Measurements from ENCODE around the gene HDGF.
A peak's percentile ranks its signal among the peaks of the same experiment; 100 is the strongest.

The HDGF gene

DNA sequence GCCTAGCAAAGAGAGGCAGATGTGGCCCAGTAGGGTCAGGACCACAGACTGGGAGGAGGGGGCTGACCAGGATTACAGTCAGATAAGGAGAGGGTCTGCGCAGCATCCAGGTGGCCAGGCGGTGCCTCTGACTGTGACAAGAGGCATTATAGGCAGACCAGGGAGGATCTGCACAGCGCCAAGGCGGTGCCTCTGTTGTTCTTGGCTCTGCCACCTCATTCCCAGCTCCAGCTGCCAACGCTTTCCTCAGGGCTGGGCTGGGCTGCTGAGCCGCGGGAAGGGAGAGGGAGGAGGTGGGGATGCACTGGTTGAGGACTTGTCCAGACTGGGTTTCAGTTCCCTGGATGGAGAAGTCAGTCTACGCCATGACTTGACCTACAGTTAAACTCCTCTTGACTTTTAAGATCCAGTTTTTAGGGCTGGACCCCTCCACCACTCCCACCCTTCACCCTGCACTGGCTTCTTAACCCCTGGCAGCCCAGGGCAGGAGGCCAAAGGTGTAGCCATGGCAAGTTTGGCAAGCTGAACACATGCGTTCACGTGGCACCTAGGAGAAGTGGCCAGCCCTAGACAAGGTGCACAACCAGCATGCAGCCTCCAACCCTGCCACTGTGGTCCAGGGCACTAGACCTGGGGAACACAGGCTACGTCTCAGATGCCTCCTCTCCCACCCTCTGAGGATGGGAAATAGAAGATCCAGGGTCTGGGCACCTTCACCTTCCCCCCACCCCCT, 41.6 kb downstream of the HDGF start:
- peaks cover 10% of the 10 kb centered on the region for H3K4me1 Mint-ChIP-seq
- no peaks in the 10 kb centered on the region for H3K27me3 Mint-ChIP-seq
- H3K27ac Mint-ChIP-seq, result peak overlapping the region; percentile 36
- H3K9me3 Mint-ChIP-seq, result no peaks in the 10 kb centered on the region
- H3K36me3 Mint-ChIP-seq, result peaks cover 2% of the 10 kb centered on the region
- no peak overlapping the region for H3K4me3 Mint-ChIP-seq
- no peak for DNase-seq (ENCODE audit: low spot score in 2 of 2)
- no peak for ATAC-seq (ENCODE audit: low read depth)

DNA sequence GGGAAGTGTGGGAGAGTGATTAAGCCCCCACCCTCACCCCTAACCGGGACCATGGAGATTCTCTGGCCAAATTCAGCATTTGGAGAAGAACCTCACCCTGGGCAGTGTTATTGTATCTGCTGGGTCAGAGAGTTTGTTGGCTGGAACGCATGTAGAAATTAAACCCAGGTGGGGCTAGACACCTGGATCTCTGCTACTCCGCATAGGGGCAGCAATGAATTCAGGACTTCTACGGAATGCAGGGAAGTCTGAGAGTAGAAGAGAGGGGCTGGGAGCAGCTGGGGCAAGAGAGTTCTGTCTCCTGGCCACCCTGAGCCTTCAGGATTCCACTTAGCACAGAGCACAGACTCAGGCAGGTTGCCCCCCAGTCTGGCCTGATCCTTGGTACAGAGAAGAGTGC, 42.4 kb downstream of the HDGF start:
- DNase-seq (ENCODE audit: low spot score in 2 of 2), result no peak
- no peaks in the 10 kb centered on the region for H3K9me3 Mint-ChIP-seq
- H3K36me3 Mint-ChIP-seq, result no peaks in the 10 kb centered on the region
- no peak overlapping the region for H3K4me3 Mint-ChIP-seq
- H3K27me3 Mint-ChIP-seq, result peaks cover 4% of the 10 kb centered on the region
- ATAC-seq (ENCODE audit: low read depth), result no peak
- peaks cover 15% of the 10 kb centered on the region for H3K4me1 Mint-ChIP-seq
- peak overlapping the region; percentile 36 for H3K27ac Mint-ChIP-seq

DNA sequence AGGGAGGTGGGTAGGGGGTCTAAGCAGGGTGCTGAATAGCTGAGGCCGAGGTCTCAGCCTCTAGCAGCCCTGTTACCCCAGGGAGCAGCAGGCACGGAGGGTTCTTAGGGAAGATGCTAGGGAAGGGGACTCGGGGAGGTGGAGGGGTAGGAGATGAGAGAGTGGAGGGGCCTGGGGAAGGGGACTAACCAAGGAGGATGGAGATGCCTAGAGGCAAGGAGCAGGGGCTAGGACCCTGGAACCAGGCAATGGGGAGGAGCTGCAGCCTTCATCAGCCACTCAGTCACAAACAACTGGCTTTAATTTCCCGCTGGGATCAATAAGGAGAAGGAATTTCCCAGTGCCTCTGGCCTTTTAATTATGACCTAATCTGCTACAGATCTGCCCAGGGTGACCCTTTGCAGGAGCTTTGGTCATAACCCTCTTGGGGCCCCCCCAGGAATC, 43.2 kb downstream of the HDGF start:
- Mint-ChIP-seq H3K27me3 (peaks cover 8% of the 10 kb centered on the region), H3K27ac (no peak overlapping the region), H3K4me3 (no peak overlapping the region), H3K4me1 (peaks cover 15% of the 10 kb centered on the region), H3K36me3 (no peaks in the 10 kb centered on the region), H3K9me3 (no peaks in the 10 kb centered on the region)
- DNase-seq (ENCODE audit: low spot score in 2 of 2) (no peak), ATAC-seq (ENCODE audit: low read depth) (no peak)

DNA sequence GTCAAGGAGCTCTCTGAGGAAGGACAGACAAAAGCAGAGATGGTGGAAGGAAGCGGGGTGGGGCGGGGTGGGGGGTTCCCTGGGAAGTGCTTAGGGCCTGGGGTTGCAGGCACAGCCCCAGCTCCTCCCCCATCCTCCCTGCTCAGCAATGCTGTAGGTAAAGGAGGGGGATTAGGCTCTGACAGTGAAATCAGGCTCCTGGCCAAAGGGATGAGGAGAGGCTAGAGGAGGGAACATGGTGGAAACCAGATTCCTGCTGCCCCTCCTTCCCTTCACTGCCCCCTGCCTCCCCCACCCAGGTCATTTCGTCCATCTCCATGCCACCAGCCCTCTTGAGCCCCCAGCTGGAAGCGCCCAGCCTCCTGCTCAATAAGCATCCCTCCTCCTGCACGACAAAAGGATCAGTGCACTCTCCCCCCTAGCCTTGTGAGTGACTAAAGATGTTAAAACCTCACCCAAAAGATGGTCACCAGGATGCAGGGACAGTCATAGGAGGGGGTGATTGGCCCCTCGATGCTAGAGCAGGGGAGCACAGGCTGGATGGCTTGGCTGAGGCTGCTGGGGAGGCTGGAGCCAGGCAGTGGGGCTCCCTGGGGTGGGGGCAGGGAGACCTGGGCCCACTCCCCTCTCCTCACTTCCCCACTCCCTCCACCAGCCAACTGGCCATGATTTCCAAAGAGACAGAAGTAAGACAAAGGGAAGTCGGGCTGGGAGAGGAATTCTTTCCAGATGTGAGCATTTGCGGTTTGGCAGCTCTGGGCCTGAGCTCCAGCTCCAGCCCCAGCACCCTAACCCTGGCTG, 43.9 kb downstream of the HDGF start:
- Mint-ChIP-seq H3K4me3 (no peak overlapping the region), H3K27me3 (peaks cover 10% of the 10 kb centered on the region), H3K27ac (no peak overlapping the region), H3K36me3 (no peaks in the 10 kb centered on the region), H3K9me3 (no peaks in the 10 kb centered on the region), H3K4me1 (peaks cover 15% of the 10 kb centered on the region)
- no peak for DNase-seq (ENCODE audit: low spot score in 2 of 2)
- ATAC-seq (ENCODE audit: low read depth), result no peak

DNA sequence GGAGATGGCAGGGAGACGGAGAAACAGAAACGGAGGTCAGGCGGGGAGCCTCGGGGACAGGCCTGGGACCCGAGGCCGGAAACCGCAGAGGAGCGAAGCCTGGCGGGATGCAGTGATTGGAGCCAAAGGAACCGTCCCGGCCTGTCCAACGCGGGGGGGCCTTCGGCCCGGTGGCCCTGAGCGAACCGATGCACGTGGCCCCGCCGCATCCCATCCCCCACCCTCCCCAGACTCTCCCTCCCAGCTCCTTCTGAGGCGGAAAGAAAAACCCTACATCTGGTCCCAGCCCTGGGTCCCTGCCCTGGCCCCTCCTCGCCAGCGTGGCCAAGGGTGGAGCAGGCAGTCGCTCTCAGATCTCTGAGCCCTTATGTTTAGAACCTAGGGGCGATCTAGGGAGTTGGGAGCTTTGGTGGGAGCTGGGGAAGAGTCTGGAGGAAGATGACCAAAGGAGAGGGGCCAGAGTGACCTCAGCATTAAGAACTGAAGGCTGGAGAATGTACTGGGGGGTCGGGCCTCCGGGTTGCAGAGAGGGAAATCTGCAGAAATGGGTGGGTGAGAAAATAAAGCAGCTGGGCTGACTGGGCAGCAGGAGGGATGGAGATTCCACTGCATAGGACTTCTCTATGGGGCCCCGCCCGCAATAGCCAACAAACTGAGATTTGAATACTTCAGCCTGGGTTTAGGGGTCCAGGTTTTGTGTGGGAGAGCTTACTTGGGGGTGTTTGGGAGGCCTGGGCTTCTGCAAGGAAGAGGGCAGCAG, 44.6 kb downstream of the HDGF start:
- Mint-ChIP-seq H3K36me3 (no peaks in the 10 kb centered on the region), H3K9me3 (no peaks in the 10 kb centered on the region), H3K27me3 (peaks cover 10% of the 10 kb centered on the region), H3K4me1 (peaks cover 15% of the 10 kb centered on the region), H3K27ac (peak overlapping the region; percentile 67), H3K4me3 (peak overlapping the region; percentile 93)
- DNase-seq (ENCODE audit: low spot score in 2 of 2), result no peak
- ATAC-seq (ENCODE audit: low read depth), result peak; percentile 8

DNA sequence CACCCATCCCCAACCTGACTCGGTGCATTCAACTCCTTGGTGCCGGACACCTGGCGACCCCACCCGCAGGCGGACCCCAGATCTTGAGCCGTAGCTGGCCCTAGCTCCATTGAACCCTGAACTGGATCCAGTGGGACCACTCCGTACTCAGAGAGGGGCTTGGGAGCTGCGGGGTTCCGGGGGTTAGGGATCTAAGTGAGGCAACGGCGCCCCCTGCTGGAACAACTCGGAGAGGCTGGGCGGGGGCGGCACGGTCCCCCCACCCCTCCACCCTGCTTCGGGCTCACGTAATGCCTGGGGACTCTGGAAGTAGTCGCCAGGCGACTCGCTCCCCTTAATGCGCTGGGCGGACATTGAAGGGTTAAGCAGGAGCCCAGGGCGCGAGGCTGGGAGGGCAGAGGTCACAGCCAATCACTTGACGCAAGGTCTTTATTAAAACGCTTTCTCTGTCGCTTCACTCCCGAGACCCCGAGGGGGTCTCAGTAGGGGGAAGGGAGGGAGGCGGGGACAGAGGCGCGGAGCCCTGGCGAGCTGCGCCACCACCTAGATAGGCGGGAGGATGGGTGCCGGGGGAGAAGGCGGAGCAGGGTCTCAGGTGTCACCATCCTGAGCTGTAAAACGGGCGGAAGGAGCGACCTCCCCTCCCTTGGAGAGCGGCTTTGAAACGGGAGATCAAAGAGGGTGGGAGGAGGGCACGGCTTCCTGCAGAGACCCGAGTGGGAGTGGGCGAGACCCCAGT, 45.4 kb downstream of the HDGF start:
- Mint-ChIP-seq H3K27me3 (peaks cover 14% of the 10 kb centered on the region), H3K9me3 (no peaks in the 10 kb centered on the region)

DNA sequence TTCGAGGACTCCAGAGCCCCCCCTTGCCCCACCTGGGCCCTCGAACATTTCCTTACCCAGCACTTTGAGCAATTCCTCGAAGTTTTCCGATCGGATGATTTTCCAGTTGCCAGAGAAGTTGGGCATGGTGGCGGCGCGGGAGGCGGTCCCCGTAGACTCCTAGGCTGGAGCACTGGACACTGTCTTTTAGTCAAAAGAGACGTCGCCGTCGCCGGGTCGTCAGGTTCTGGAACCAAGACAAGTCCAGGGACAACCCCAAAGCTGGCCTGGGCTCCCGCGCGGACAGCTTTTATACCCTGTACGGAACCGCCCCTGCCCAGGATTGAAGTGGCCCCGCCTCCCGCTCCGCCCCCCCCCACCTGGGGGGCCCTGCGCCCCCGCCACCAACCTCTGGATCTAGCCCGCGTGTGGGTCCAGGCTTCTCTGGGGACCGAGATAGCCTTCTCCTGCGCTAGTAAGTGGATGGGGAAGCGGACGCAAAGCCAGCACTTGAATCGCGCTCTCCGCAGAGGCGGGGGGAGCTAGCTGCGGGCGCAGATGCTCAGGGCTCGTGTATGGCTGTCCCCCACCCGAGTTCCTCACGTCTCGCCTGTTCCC, 46.1 kb downstream of the HDGF start, which contains the start of gene CRABP2:
TSS of gene CRABP2 (minus strand) at position 263 of the 597 bp plus-strand sequence. CDS start at position 126, 137 bp downstream.
- Mint-ChIP-seq H3K9me3 (no peaks in the 10 kb centered on the region), H3K36me3 (no peaks in the 10 kb centered on the region), H3K4me1 (peaks cover 15% of the 10 kb centered on the region), H3K27ac (peak within 1 kb of the TSS; percentile 67), H3K27me3 (peaks cover 17% of the 10 kb centered on the region), H3K4me3 (peak within 1 kb of the TSS; percentile 93)
- peak; percentile 59 for ATAC-seq (ENCODE audit: low read depth)
- DNase-seq (ENCODE audit: low spot score in 2 of 2), result no peak

More for the DNA sequence above, 45.4 kb downstream of the HDGF start:
- ATAC-seq (ENCODE audit: low read depth) (peak; percentile 78), DNase-seq (ENCODE audit: low spot score in 2 of 2) (peak; percentile 63 to 68)
- Mint-ChIP-seq H3K27ac (peak overlapping the region; percentile 67), H3K4me3 (peak overlapping the region; percentile 93), H3K36me3 (no peaks in the 10 kb centered on the region), H3K4me1 (peaks cover 15% of the 10 kb centered on the region)

DNA sequence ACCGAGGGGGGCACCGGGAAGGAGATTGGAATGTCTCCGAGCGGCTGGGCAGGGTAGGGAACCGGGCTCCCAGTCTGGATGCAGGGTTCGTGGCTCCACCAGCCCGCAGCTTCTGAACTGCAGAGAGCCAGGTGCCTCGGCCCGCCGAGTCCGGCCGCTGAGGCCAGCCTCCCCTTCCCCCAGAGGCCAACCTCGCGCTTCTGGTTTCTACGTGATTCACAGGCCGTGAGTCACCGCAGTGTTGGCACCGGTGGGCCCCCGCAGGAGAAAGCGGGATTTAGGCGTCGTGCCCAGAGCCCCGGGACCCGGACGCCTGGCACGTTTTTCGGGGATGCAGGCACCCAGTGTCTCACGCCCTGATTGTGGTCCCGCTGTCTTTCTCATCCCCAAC, 46.5 kb downstream of the HDGF start:
- no peak overlapping the region for H3K27ac Mint-ChIP-seq
- H3K4me3 Mint-ChIP-seq, result peak overlapping the region; percentile 93
- peaks cover 15% of the 10 kb centered on the region for H3K4me1 Mint-ChIP-seq
- DNase-seq (ENCODE audit: low spot score in 2 of 2), result no peak
- no peaks in the 10 kb centered on the region for H3K9me3 Mint-ChIP-seq
- no peak for ATAC-seq (ENCODE audit: low read depth)
- H3K27me3 Mint-ChIP-seq, result peaks cover 17% of the 10 kb centered on the region
- no peaks in the 10 kb centered on the region for H3K36me3 Mint-ChIP-seq

DNA sequence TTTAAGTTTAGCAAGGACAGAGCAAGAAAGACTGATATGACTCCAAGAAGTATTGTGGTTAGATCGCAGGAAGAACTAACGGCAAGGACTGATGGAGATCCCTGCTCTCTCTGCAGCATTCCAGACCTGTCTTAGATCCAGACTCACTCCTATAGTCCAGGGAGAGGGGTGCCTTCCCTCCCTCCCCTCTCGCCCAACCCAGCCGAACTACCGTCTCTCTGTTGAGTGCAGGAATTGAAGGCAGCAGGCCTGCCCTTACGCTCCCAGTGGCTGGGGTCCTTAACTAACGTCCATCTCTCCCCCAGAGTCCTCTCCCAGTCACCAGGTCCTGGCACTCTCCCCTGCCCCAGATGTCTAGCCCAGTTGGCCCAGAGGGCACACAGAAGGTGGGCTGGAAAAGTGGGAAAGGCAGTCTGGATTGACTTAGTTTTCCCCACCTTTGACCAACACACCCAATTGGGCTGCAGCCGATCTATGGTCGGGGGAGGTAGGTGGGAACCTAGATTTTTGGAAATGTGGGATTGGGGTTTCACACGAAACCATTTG, 47.2 kb downstream of the HDGF start:
- peaks cover 15% of the 10 kb centered on the region for H3K4me1 Mint-ChIP-seq
- no peak overlapping the region for H3K27ac Mint-ChIP-seq
- DNase-seq (ENCODE audit: low spot score in 2 of 2) (no peak), ATAC-seq (ENCODE audit: low read depth) (no peak)
- H3K27me3 Mint-ChIP-seq, result peaks cover 21% of the 10 kb centered on the region
- peak overlapping the region; percentile 32 for H3K4me3 Mint-ChIP-seq
- no peaks in the 10 kb centered on the region for H3K9me3 Mint-ChIP-seq
- H3K36me3 Mint-ChIP-seq, result no peaks in the 10 kb centered on the region

DNA sequence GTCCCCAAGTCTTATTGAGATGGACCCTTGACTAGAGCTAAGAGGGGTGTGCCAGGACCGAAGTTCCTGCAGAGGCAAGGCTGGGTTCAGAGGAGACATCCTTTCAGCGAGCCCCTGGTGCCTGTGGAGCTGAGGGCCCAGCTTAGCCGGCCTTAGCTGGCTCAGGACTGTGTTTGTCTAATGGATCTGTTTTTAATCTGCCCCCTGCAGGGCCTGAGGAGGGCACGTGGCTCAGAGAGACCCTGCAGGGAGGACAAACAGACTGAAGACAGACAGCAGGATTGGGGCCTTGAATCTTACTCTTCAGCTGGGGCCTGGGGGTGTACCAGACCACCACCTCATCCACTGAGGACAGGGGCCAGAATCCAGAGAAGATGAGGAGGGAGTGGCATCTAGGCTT, 47.7 kb downstream of the HDGF start:
- no peak overlapping the region for H3K27ac Mint-ChIP-seq
- H3K27me3 Mint-ChIP-seq, result peaks cover 26% of the 10 kb centered on the region
- H3K4me3 Mint-ChIP-seq, result peak overlapping the region; percentile 21
- H3K36me3 Mint-ChIP-seq, result peaks cover 4% of the 10 kb centered on the region
- H3K4me1 Mint-ChIP-seq, result peaks cover 15% of the 10 kb centered on the region
- DNase-seq (ENCODE audit: low spot score in 2 of 2) (no peak), ATAC-seq (ENCODE audit: low read depth) (no peak)
- H3K9me3 Mint-ChIP-seq, result no peaks in the 10 kb centered on the region

DNA sequence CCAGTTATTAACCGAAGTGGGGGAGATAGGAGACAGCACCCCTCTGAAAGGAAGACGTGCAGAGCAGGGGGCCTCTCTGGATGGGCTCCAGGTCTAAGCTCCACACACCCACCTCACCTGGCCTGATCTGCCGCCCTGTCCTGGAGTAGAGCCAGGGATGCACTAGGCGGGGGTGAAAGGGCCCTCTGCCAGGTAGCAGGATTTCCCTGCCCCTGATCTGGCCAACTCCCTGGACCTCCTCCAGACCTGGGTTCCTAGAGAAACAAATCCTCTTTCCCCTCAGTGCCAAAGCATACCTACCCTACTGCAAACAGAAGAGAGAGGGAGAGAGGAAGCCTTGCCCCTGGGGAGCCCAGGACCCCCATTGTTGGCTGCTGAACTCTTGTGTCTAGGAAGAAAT, 48.1 kb downstream of the HDGF start:
- Mint-ChIP-seq H3K27me3 (peaks cover 27% of the 10 kb centered on the region), H3K27ac (no peak overlapping the region), H3K4me3 (no peak overlapping the region), H3K36me3 (peaks cover 4% of the 10 kb centered on the region), H3K9me3 (no peaks in the 10 kb centered on the region), H3K4me1 (peaks cover 15% of the 10 kb centered on the region)
- DNase-seq (ENCODE audit: low spot score in 2 of 2) (no peak), ATAC-seq (ENCODE audit: low read depth) (no peak)

DNA sequence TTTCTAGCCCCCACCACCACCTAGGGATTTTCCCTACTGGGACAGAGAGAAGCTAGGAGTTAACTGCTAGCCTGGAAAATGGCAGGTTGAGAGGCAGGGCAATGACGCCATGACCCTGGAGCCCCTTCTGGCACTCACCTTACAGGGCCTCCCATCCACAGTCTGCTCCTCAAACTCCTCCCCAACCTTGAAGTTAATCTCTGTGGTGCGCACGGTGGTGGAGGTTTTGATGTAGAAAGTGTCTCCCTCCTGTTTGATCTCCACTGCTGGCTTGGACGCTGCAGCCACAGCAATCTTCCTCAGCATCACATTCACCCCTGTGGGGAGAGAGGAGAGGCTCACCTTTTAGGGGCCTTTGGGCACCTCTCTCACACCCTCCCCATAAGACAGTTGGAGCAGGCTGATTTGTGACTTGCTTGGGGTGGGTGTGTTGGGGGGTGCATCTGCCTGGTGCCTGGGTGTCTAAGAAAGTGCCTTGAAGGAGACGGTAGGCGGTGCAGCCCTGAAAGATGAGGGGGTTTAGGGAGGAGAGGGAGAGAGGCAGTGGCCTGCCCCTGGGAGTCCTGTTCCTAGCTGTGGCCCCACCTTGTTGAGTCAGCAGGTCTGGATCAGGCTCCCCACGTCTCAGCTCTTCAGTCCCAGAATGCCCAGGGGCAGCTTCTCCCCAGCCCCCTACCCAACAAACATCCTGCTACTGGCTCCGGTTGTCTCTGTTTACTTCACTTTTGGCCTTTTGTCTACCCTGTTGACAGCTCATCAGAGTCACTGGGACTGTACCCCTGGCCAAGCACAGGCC, 50.5 kb downstream of the HDGF start:
- Mint-ChIP-seq H3K27ac (no peak overlapping the region), H3K27me3 (peaks cover 38% of the 10 kb centered on the region), H3K4me1 (peaks cover 7% of the 10 kb centered on the region), H3K4me3 (no peak overlapping the region), H3K9me3 (no peaks in the 10 kb centered on the region), H3K36me3 (peaks cover 6% of the 10 kb centered on the region)
- ATAC-seq (ENCODE audit: low read depth) (no peak), DNase-seq (ENCODE audit: low spot score in 2 of 2) (no peak)

Measured in memory B cell (primary cell).